K562 (cell line): ENCODE measurements around the gene PRR16. TPM values are rescaled to one million over a fixed set of nuclear protein-coding genes. Genes with fewer than 3 reads are reported as not detected.

Source experiments
- ATAC-seq: fragments of 200-7000 bp; cut with Tn5 transposase; 3 replicates; pipeline ENCODE4 v1.9.1; 2020; ENCODE audit warnings: moderate library complexity
- BruUV-seq: library from RNA; stranded (reverse); fragments of 400-500 nt; replicated peaks from 2 replicates; lab custom pipeline; 2021; lab: Mats Ljungman, UMichigan
- CTCF ChIA-PET: fragments of 300-600 bp; formaldehyde crosslinking; extraction: SDS; loops from one replicate; lab custom pipeline; 2021; ENCODE audit warnings: low intra/inter-chr PET ratio; lab: Yijun Ruan, JAX
- POLR2A ChIA-PET: fragments of 300-600, 350-650 bp; sonication (Branson Sonifier 250); formaldehyde crosslinking; extraction: SDS; loops from one replicate; lab custom pipeline; 2021; ENCODE audit warnings: antibody characterized with exemption, inconsistent platforms; lab: Yijun Ruan, JAX
- DNase-seq, 4 experiments: peaks; one replicate each; pipeline versions ENCODE4 v3.0.0 to v3.0.0-alpha.2; 2011 to 2018; ENCODE audit warnings: low spot score in 3 of 4, mixed read lengths in 3 of 4; ENCODE audit errors: extremely low read depth in 1 of 4
- FAIRE-seq: peaks from 2 replicates; lab custom pipeline; 2011; peaks lifted over from hg19 to GRCh38; lab: Jason Lieb, UNC
- H2AFZ ChIP-seq: 2 replicates; pipeline ENCODE4 v1.6.0; 2011; ENCODE audit warnings: low read depth, low read length, control low read depth, inconsistent platforms
- H3K27ac ChIP-seq: fragments of 200-600 bp; 3 replicates; pipeline ENCODE4 v1.8.0; 2011; ENCODE audit warnings: low read depth, mild to moderate bottlenecking, control low read depth, inconsistent platforms, low read length, moderate library complexity, mixed read lengths; ENCODE audit errors: extremely low read depth
- H3K27me3 ChIP-seq, 2 experiments: fragments of 300-600 bp in 1 of 2; 2 replicates in 1 of 2; 3 replicates in 1 of 2; pipeline versions ENCODE4 v1.6.0 to v1.8.0; 2011; ENCODE audit warnings: inconsistent platforms in 2 of 2, low read length in 2 of 2, mild to moderate bottlenecking in 1 of 2, mixed read lengths in 1 of 2, moderate library complexity in 1 of 2; ENCODE audit not compliant: control insufficient read depth in 2 of 2, insufficient read depth in 2 of 2
- H3K36me3 ChIP-seq: fragments of 300-600 bp; 3 replicates; pipeline ENCODE4 v1.8.0; 2011; ENCODE audit warnings: mild to moderate bottlenecking, low read length, inconsistent platforms; ENCODE audit not compliant: control insufficient read depth, insufficient read depth
- H3K4me1 ChIP-seq, 2 experiments: fragments of 200-600 bp in 1 of 2; replicated peaks in 1 of 2; 2 replicates in 1 of 2; 3 replicates in 1 of 2; pipeline versions ENCODE4 v1.5.1 to v1.8.0; 2011; ENCODE audit warnings: inconsistent platforms in 2 of 2, low read length in 2 of 2, mild to moderate bottlenecking in 1 of 2, mixed read lengths in 1 of 2, moderate library complexity in 1 of 2; ENCODE audit not compliant: control insufficient read depth in 2 of 2, insufficient read depth in 2 of 2
- H3K4me2 ChIP-seq: 2 replicates; pipeline ENCODE4 v1.6.1; 2011; ENCODE audit warnings: low read length, control low read depth, inconsistent platforms, mixed read lengths; ENCODE audit not compliant: insufficient read depth
- H3K4me3 ChIP-seq: fragments of 200-600 bp; sonication (generic), shearing (Covaris generic); 2 replicates; pipeline ENCODE4 v1.5.1; 2016; ENCODE audit warnings: control low read depth, inconsistent platforms
- H3K79me2 ChIP-seq: fragments of 200-600 bp; 3 replicates; pipeline ENCODE4 v1.8.0; 2011; ENCODE audit warnings: low read length, inconsistent platforms; ENCODE audit not compliant: control insufficient read depth, insufficient read depth
- H3K9ac ChIP-seq, 2 experiments: 2 replicates each; pipeline versions ENCODE4 v1.6.0 to v1.6.1; 2011; ENCODE audit warnings: low read depth in 2 of 2, low read length in 2 of 2, control low read depth in 1 of 2, inconsistent platforms in 1 of 2, mild to moderate bottlenecking in 1 of 2, mixed read lengths in 1 of 2; ENCODE audit not compliant: insufficient read depth in 1 of 2
- H3K9me1 ChIP-seq: one replicate; pipeline ENCODE4 v1.6.0; 2011; ENCODE audit warnings: inconsistent platforms, mild to moderate bottlenecking, low read length, moderate library complexity; ENCODE audit not compliant: control insufficient read depth, insufficient read depth
- H3K9me3 ChIP-seq: replicated peaks from 2 replicates; pipeline ENCODE4 v1.5.1; 2011; ENCODE audit warnings: low read depth, low read length, inconsistent platforms; ENCODE audit not compliant: control insufficient read depth, insufficient read depth
- H4K20me1 ChIP-seq: replicated peaks from 2 replicates; pipeline ENCODE4 v1.6.1; 2011; ENCODE audit warnings: low read length, inconsistent platforms, mixed read lengths; ENCODE audit not compliant: control insufficient read depth, insufficient read depth
- RAD21 ChIP-seq, 2 experiments: fragments of 250-450 bp in 1 of 2; fragments of 450-650 bp in 1 of 2; sonication (Bioruptor Pico) in 1 of 2; formaldehyde crosslinking in 1 of 2; IDR thresholded peaks in 1 of 2; conservative IDR thresholded peaks in 1 of 2; 2 replicates each; pipeline versions ENCODE4 v1.4.0 to v1.8.0; 2020 to 2022; ENCODE audit warnings: mild to moderate bottlenecking in 2 of 2, moderate library complexity in 1 of 2
- RBM17 ChIP-seq: fragments of 200-400 bp; formaldehyde crosslinking; IDR thresholded peaks from 2 replicates; pipeline ENCODE4 v1.6.1; 2017; ENCODE audit warnings: low read depth, mild to moderate bottlenecking, low read length, borderline replicate concordance
- TCFL5 ChIP-seq: fragments of 250-450 bp; sonication (Bioruptor Pico); conservative IDR thresholded peaks from 2 replicates; pipeline ENCODE4 v1.6.1; 2021; ENCODE audit warnings: mild to moderate bottlenecking, moderate library complexity, matching md5 sums
- WHSC1 ChIP-seq: IDR thresholded peaks from one replicate; pipeline ENCODE4 v1.6.1; 2012; ENCODE audit warnings: low read length, control low read depth, inconsistent platforms
- WGBS: fragments of 100-300 bp; shearing (Covaris generic); methylation state at CpG from one replicate; pipeline ENCODE4 v1.1.6; 2016; ENCODE audit warnings: low coverage, mixed read lengths; ENCODE audit not compliant: insufficient coverage; ENCODE audit errors: missing lambda C conversion rate; 5-methylcytosine and 5-hydroxymethylcytosine counted together
- in situ Hi-C: fragments of 300-500 bp; cut with MboI; formaldehyde crosslinking; loops from 4 replicates; pipeline ENCODE4 v1.15.0; 2018; ENCODE audit warnings: inconsistent platforms, mixed read lengths
- intact Hi-C: fragments of 100-400 bp; cut with micrococcal nuclease; formaldehyde crosslinking; loops from 2 replicates; pipeline ENCODE4 v1.14.2; 2022
- polyA plus RNA-seq, 8 experiments: library from polyadenylated mRNA; depleted of rRNA in 4 of 8; stranded (reverse) in 5 of 8; unstranded in 3 of 8; fragments of >200 nt; fragmentation: Nextera tagmentation in 2 of 8; fragmentation: Illumina TruSeq in 1 of 8; extraction: Ambion mirVana in 2 of 8; extraction: Trizol in 1 of 8; gene quantifications; 2 replicates each; pipeline versions ENCODE4 v1.2.1 to v1.2.3, GENCODE V29; 2011 to 2014; ENCODE audit warnings: inconsistent platforms in 1 of 8, missing spikeins in 1 of 8
- total RNA-seq, 7 experiments: library from RNA; depleted of rRNA in 6 of 7; stranded (reverse); fragments of >200 nt in 6 of 7; fragmentation: Illumina TruSeq in 2 of 7; extraction: Trizol in 2 of 7; gene quantifications; 2 replicates each; pipeline versions ENCODE4 v1.2.1 to v1.2.3, GENCODE V29; 2011 to 2021; ENCODE audit warnings: low replicate concordance in 1 of 7
- TF ChIP-seq, protein P1 (sequence below): fragments of 250-450 bp; sonication (Bioruptor Pico); IDR thresholded peaks from 2 replicates; pipeline ENCODE4 v1.4.0; 2020; ENCODE audit warnings: mild to moderate bottlenecking, moderate library complexity, borderline replicate concordance
- TF ChIP-seq, protein P2 (sequence below), 3 experiments: IDR thresholded peaks in 2 of 3; conservative IDR thresholded peaks in 1 of 3; 2 replicates each; pipeline ENCODE4 v1.5.1; 2011 to 2012; ENCODE audit warnings: low read length in 3 of 3, mild to moderate bottlenecking in 3 of 3, control low read depth in 2 of 3, improper control_type of control experiment in 1 of 3, inconsistent platforms in 1 of 3, low read depth in 1 of 3, mixed read lengths in 1 of 3, moderate library complexity in 1 of 3; ENCODE audit not compliant: insufficient read depth in 2 of 3

PRR16 gene
- total and polyA plus RNA-seq, 9 of the 15 experiments (the other 6 are each of a cell fraction or from before 2014, with no cell fraction given), result 0.61 to 10.1 (median 3.3) TPM

DNA sequence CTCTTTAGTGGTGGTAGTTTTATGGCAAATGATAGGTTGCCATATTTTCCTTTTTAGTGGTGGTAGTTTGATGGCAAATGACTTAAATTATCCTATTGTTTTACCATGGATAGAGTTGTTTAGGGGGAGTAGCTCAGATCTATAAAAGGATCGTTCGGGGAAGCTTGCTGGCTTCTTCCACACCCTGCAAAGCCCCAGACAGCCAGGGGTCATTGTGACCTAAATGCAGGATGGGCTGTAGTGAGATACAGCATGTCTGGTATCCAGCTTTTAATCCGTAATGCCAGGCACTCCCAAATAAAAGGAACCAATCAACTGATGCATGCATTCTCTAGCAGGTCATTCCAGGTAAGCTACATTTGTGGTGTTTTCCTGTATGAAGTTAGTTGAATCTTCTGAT lies 67.1 kb downstream of the PRR16 start (continued):
- TF ChIP-seq, protein P1, sequence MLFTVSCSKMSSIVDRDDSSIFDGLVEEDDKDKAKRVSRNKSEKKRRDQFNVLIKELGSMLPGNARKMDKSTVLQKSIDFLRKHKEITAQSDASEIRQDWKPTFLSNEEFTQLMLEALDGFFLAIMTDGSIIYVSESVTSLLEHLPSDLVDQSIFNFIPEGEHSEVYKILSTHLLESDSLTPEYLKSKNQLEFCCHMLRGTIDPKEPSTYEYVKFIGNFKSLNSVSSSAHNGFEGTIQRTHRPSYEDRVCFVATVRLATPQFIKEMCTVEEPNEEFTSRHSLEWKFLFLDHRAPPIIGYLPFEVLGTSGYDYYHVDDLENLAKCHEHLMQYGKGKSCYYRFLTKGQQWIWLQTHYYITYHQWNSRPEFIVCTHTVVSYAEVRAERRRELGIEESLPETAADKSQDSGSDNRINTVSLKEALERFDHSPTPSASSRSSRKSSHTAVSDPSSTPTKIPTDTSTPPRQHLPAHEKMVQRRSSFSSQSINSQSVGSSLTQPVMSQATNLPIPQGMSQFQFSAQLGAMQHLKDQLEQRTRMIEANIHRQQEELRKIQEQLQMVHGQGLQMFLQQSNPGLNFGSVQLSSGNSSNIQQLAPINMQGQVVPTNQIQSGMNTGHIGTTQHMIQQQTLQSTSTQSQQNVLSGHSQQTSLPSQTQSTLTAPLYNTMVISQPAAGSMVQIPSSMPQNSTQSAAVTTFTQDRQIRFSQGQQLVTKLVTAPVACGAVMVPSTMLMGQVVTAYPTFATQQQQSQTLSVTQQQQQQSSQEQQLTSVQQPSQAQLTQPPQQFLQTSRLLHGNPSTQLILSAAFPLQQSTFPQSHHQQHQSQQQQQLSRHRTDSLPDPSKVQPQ, result no peak

DNA sequence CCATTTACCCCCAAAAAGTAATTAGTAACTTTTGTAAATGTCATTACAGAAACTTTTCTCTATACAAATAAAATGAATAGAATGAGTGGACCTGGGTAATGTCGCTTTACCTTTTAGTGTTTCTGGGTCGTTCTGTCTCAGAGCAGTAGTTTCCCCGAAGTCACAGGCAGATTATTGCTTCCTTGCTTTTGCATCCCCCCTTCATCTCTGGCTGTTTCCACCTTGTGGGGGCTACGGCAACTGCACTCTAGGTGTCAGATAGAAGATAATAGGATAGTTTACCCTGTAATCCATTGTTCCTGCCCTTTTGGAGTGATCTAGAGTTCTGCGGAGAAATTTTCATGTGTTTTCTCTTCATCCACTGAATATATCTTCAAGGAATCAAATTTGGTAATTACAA lies 68.7 kb downstream of the PRR16 start:
- no TSS peak for BruUV-seq
- Histone ChIP-seq H3K9me3 (no peaks in the 10 kb centered on the region), H3K4me1 (no peaks in the 10 kb centered on the region; a peak in 1 of 5 replicates), H3K36me3 (no peaks in the 10 kb centered on the region), H3K4me3 (no peak overlapping the region), H3K27me3 (no peaks in the 10 kb centered on the region), H3K27ac (no peak overlapping the region), H3K79me2 (no peaks in the 10 kb centered on the region), H2AFZ (no peak overlapping the region), H3K4me2 (no peak overlapping the region)
- ChIA-PET CTCF (no interaction called here), POLR2A (no interaction called here)
- FAIRE-seq (no peak), ATAC-seq (peak; percentile 86)
- 21% methylated on average over 5 of the region's 5 CpGs for WGBS
- in situ Hi-C loops, result no loop called here
- TF ChIP-seq, protein P2, sequence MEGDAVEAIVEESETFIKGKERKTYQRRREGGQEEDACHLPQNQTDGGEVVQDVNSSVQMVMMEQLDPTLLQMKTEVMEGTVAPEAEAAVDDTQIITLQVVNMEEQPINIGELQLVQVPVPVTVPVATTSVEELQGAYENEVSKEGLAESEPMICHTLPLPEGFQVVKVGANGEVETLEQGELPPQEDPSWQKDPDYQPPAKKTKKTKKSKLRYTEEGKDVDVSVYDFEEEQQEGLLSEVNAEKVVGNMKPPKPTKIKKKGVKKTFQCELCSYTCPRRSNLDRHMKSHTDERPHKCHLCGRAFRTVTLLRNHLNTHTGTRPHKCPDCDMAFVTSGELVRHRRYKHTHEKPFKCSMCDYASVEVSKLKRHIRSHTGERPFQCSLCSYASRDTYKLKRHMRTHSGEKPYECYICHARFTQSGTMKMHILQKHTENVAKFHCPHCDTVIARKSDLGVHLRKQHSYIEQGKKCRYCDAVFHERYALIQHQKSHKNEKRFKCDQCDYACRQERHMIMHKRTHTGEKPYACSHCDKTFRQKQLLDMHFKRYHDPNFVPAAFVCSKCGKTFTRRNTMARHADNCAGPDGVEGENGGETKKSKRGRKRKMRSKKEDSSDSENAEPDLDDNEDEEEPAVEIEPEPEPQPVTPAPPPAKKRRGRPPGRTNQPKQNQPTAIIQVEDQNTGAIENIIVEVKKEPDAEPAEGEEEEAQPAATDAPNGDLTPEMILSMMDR (IDR thresholded peaks at IDR 0.05 in 2 of 3, conservative IDR thresholded peaks at IDR 0.05 in 1 of 3; ENCODE audit: insufficient read depth in 2 of 3, low read depth in 1 of 3, low read length in 3 of 3), result peak; percentile 32 to 43 (median 34); a peak in 3 of 6 replicates
- TF ChIP-seq RAD21 (CRISPR knock-in tag; conservative IDR thresholded peaks at IDR 0.05 in 1 of 2, IDR thresholded peaks at IDR 0.05 in 1 of 2) (peak; percentile 26 to 49; a peak in 3 of 4 replicates), WHSC1 (no peak), TCFL5 (CRISPR knock-in tag) (no peak), RBM17 (no peak)
- TF ChIP-seq, all 486 proteins: peak for 2
- H4K20me1 ChIP-seq, result no peaks in the 10 kb centered on the region
- no peaks in the 10 kb centered on the region for H3K9me1 ChIP-seq
- intact Hi-C loops, result no loop called here
- peak in 2 of 4 experiments; percentile 22 to 57 for DNase-seq
- H3K9ac ChIP-seq, result no peak overlapping the region
